GM12878 (cell line): ENCODE measurements around the gene SYDE2. TPM values are rescaled to one million over a fixed set of nuclear protein-coding genes. Genes with fewer than 3 reads are reported as not detected.

Experiments used
- ATAC-seq: fragments of 200-7000 bp; cut with Tn5 transposase; 3 replicates; pipeline ENCODE4 v1.9.1; 2020; ENCODE audit warnings: mild to moderate bottlenecking, moderate library complexity
- BruUV-seq: library from RNA; stranded (reverse); fragments of 400-500 nt; replicated peaks from 2 replicates; lab custom pipeline; 2021; lab: Mats Ljungman, UMichigan
- CTCF ChIA-PET: fragments of 300-600 bp; sonication (Branson Sonifier 250); formaldehyde crosslinking; extraction: SDS; loops from one replicate; lab custom pipeline; 2021; ENCODE audit warnings: inconsistent platforms; lab: Yijun Ruan, JAX
- POLR2A ChIA-PET: fragments of 350-600 bp; formaldehyde crosslinking; extraction: SDS; loops from one replicate; lab custom pipeline; 2021; ENCODE audit warnings: inconsistent platforms; lab: Charles Lee
- RAD21 ChIA-PET: fragments of 300-600 bp; sonication (Branson Sonifier 250); formaldehyde crosslinking; loops from one replicate; lab custom pipeline; 2023; ENCODE audit warnings: antibody characterized with exemption; ENCODE audit not compliant: unreplicated experiment; lab: Charles Lee
- SMC1A ChIA-PET: fragments of 300-600 bp; sonication (Branson Sonifier 250); formaldehyde crosslinking; loops from one replicate; lab custom pipeline; 2023; ENCODE audit not compliant: unreplicated experiment, uncharacterized antibody; lab: Charles Lee
- DNase-seq: peaks from one replicate; pipeline ENCODE4 v3.0.0-alpha.2; 2011; ENCODE audit warnings: low read depth, low spot score
- FAIRE-seq: peaks from 3 replicates; lab custom pipeline; 2011; peaks lifted over from hg19 to GRCh38; lab: Jason Lieb, UNC
- H2AFZ ChIP-seq: 2 replicates; pipeline ENCODE4 v1.6.0; 2011; ENCODE audit warnings: low read depth, low read length, control low read depth; ENCODE audit not compliant: control insufficient read depth
- H3K27ac ChIP-seq: 2 replicates; pipeline ENCODE4 v1.5.1; 2011; ENCODE audit warnings: control low read depth; ENCODE audit not compliant: control insufficient read depth, insufficient read depth
- H3K27me3 ChIP-seq, 2 experiments: replicated peaks in 1 of 2; 2 replicates each; pipeline versions ENCODE4 v1.6.0 to v1.6.1; 2011; ENCODE audit warnings: low read length in 1 of 2; ENCODE audit not compliant: control insufficient read depth in 2 of 2, insufficient read depth in 2 of 2
- H3K36me3 ChIP-seq, 2 experiments: 2 replicates each; pipeline ENCODE4 v1.5.1; 2011; ENCODE audit warnings: low read length in 1 of 2; ENCODE audit not compliant: control insufficient read depth in 2 of 2, insufficient read depth in 2 of 2
- H3K4me1 ChIP-seq: 2 replicates; pipeline ENCODE4 v1.6.1; 2011; ENCODE audit warnings: mild to moderate bottlenecking, low read length, moderate library complexity, mixed read lengths; ENCODE audit not compliant: control insufficient read depth, insufficient read depth
- H3K4me2 ChIP-seq: 2 replicates; pipeline ENCODE4 v1.6.0; 2011; ENCODE audit warnings: control low read depth; ENCODE audit not compliant: control insufficient read depth, insufficient read depth
- H3K4me3 ChIP-seq: fragments of 200-600 bp; sonication (generic); 2 replicates; pipeline ENCODE4 v1.5.1; 2016
- H3K79me2 ChIP-seq: 2 replicates; pipeline ENCODE4 v1.6.0; 2011; ENCODE audit warnings: low read length; ENCODE audit not compliant: control insufficient read depth, insufficient read depth
- H3K9ac ChIP-seq: 2 replicates; pipeline ENCODE4 v1.8.0; 2011; ENCODE audit warnings: low read length, control low read depth, mixed read lengths; ENCODE audit not compliant: control insufficient read depth, insufficient read depth
- H3K9me3 ChIP-seq: replicated peaks from 3 replicates; pipeline ENCODE4 v1.5.1; 2011; ENCODE audit warnings: mild to moderate bottlenecking, low read length; ENCODE audit not compliant: control insufficient read depth, insufficient read depth
- H4K20me1 ChIP-seq: 2 replicates; pipeline ENCODE4 v1.6.0; 2011; ENCODE audit not compliant: control insufficient read depth, insufficient read depth
- ATF2 ChIP-seq: IDR thresholded peaks from 2 replicates; pipeline ENCODE4 v1.6.1; 2012; ENCODE audit warnings: low read length, inconsistent platforms
- BMI1 ChIP-seq: fragments of 450-650 bp; IDR thresholded peaks from 2 replicates; pipeline ENCODE4 v1.6.1; 2016; ENCODE audit warnings: mild to moderate bottlenecking, moderate library complexity, borderline replicate concordance
- BRCA1 ChIP-seq: IDR thresholded peaks from 2 replicates; pipeline ENCODE4 v1.6.1; 2011; ENCODE audit warnings: low read depth, low read length, improper control_type of control experiment
- CBFB ChIP-seq: IDR thresholded peaks from 2 replicates; pipeline ENCODE4 v1.6.1; 2016; ENCODE audit warnings: antibody characterized with exemption, low read depth
- CBX5 ChIP-seq: sonication (generic); IDR thresholded peaks from 2 replicates; pipeline ENCODE4 v1.6.1; 2016; ENCODE audit warnings: low read depth, moderate library complexity, mild to moderate bottlenecking, inconsistent platforms
- KLF5 ChIP-seq: fragments of 450-650 bp; IDR thresholded peaks from 2 replicates; pipeline ENCODE4 v1.6.1; 2014; ENCODE audit warnings: mild to moderate bottlenecking; ENCODE audit not compliant: partially characterized antibody
- MXI1 ChIP-seq: fragments of 150-350 bp; IDR thresholded peaks from 2 replicates; pipeline ENCODE4 v1.6.1; 2011; ENCODE audit warnings: low read depth, mild to moderate bottlenecking, inconsistent platforms, low read length, improper control_type of control experiment
- NFIC ChIP-seq: IDR thresholded peaks from 2 replicates; pipeline ENCODE4 v1.6.1; 2012; ENCODE audit warnings: low read depth, mild to moderate bottlenecking, inconsistent platforms, low read length, moderate library complexity
- NR2F1 ChIP-seq: fragments of 450-650 bp; conservative IDR thresholded peaks from 2 replicates; pipeline ENCODE4 v1.6.1; 2017; ENCODE audit warnings: mild to moderate bottlenecking
- POU2F2 ChIP-seq: IDR thresholded peaks from 3 replicates; pipeline ENCODE4 v1.6.1; 2011; ENCODE audit warnings: low read depth, mild to moderate bottlenecking, low read length, borderline replicate concordance
- RB1 ChIP-seq: fragments of 450-650 bp; formaldehyde crosslinking; IDR thresholded peaks from 2 replicates; pipeline ENCODE4 v1.6.1; 2017; ENCODE audit warnings: mild to moderate bottlenecking, borderline replicate concordance
- RCOR1 ChIP-seq: conservative IDR thresholded peaks from 2 replicates; pipeline ENCODE4 v1.6.1; 2012; ENCODE audit warnings: low read depth, low read length, improper control_type of control experiment
- SP1 ChIP-seq: IDR thresholded peaks from one replicate; pipeline ENCODE4 v1.6.1; 2011; ENCODE audit warnings: low read depth, low read length
- SRF ChIP-seq, 2 experiments: IDR thresholded peaks; 2 replicates each; pipeline ENCODE4 v1.6.1; 2011; ENCODE audit warnings: low read depth in 2 of 2, low read length in 2 of 2, mild to moderate bottlenecking in 1 of 2, moderate library complexity in 1 of 2
- YY1 ChIP-seq: IDR thresholded peaks from 2 replicates; pipeline ENCODE4 v1.6.1; 2011; ENCODE audit warnings: low read depth, mild to moderate bottlenecking, low read length
- ZNF384 ChIP-seq: IDR thresholded peaks from 2 replicates; pipeline ENCODE4 v1.6.1; 2012; ENCODE audit warnings: low read depth, mild to moderate bottlenecking, low read length, improper control_type of control experiment, borderline replicate concordance
- in situ Hi-C: fragments of 300-500 bp; cut with MboI; formaldehyde crosslinking; loops from 9 replicates; pipeline ENCODE4 v1.14.3; 2018; ENCODE audit warnings: mixed read lengths
- intact Hi-C: fragments of 100-400 bp; cut with micrococcal nuclease; formaldehyde crosslinking; loops from one replicate; pipeline ENCODE4 v1.14.2; 2022; ENCODE audit not compliant: unreplicated experiment
- polyA plus RNA-seq, 11 experiments: library from polyadenylated mRNA; depleted of rRNA in 4 of 11; unstranded in 6 of 11; stranded (reverse) in 5 of 11; fragments of >200 nt; fragmentation: Nextera tagmentation in 4 of 11; fragmentation: Illumina TruSeq in 1 of 11; extraction: Ambion mirVana in 4 of 11; extraction: Trizol in 1 of 11; gene quantifications; 1 replicate in 1 of 11; 2 replicates in 10 of 11; pipeline versions ENCODE4 v1.2.1 to v1.2.3, GENCODE V29; 2011 to 2016; ENCODE audit warnings: inconsistent platforms in 2 of 11, missing spikeins in 2 of 11, low read depth in 1 of 11
- total RNA-seq, 4 experiments: library from RNA; depleted of rRNA in 3 of 4; stranded (reverse); fragments of >200 nt in 3 of 4; fragmentation: Illumina TruSeq in 1 of 4; extraction: Trizol in 1 of 4; gene quantifications; 2 replicates each; pipeline versions ENCODE4 v1.2.1 to v1.2.3, GENCODE V29; 2013 to 2021
- TF ChIP-seq, protein P1 (sequence below): IDR thresholded peaks from 2 replicates; pipeline ENCODE4 v1.6.1; 2012; ENCODE audit warnings: low read depth, low read length, improper control_type of control experiment
- TF ChIP-seq, protein P2 (sequence below): fragments of 450-650 bp; IDR thresholded peaks from 2 replicates; pipeline ENCODE4 v1.6.1; 2017; ENCODE audit warnings: mild to moderate bottlenecking, low read depth, inconsistent platforms; ENCODE audit not compliant: poor library complexity, severe bottlenecking

The SYDE2 gene
- total and polyA plus RNA-seq, 10 of the 15 experiments (the other 5 are each of a cell fraction or from before 2014, with no cell fraction given) = 0.37 to 4.1 (median 1.8) TPM; not detected in 1

DNA sequence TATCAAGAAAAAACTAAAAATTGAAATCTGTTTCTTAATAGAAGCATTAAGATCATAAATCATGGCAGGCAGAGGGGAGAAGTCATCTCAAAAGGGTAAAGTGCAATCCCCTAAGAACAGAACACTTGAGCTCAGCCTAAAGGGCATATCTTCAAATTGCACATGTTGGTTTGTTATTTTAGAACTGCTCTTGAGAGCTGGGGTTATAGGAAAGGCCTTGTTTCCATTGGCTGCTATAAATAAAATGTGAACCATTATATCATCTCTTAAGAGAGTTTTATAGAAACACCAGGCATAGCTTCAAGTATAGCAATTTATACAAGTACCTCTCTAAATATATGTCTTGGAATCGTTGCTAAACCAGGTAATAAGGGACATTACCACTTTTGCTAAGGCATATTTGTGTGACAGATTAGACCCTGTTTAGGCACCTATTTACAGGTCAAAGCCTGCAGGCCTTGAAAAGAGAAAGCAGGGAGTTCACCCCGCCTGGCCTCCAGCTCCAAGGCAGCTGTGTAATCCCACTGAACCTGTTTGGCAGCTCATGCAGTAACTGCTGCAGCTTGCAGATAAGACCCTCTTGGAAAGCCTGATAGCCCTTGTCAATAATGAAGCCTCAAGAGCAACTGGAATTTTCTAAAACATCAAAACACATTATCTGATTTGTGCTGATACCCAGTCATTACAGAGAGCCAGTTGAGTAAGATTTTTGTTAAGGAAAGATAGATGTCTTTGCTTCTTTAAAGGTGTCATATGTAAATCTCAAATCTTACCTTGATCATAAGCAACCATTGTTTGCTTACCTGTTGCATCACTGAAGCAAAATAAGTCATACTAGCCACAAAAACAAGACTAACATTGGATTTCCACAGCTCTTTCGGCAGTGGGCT lies 24.2 kb upstream of the SYDE2 start (continued):
- TF ChIP-seq, protein P1, sequence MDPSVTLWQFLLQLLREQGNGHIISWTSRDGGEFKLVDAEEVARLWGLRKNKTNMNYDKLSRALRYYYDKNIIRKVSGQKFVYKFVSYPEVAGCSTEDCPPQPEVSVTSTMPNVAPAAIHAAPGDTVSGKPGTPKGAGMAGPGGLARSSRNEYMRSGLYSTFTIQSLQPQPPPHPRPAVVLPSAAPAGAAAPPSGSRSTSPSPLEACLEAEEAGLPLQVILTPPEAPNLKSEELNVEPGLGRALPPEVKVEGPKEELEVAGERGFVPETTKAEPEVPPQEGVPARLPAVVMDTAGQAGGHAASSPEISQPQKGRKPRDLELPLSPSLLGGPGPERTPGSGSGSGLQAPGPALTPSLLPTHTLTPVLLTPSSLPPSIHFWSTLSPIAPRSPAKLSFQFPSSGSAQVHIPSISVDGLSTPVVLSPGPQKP = no peak
- TF ChIP-seq NFIC (no peak), RB1 (no peak), RCOR1 (no peak), ZNF384 (no peak), BRCA1 (no peak), POU2F2 (no peak), SRF (IDR thresholded peaks at IDR 0.05; ENCODE audit: low read depth in 2 of 2, low read length in 2 of 2) (no peak), MXI1 (no peak), SP1 (no peak)
- TF ChIP-seq, all 136 proteins: peak for 0

DNA sequence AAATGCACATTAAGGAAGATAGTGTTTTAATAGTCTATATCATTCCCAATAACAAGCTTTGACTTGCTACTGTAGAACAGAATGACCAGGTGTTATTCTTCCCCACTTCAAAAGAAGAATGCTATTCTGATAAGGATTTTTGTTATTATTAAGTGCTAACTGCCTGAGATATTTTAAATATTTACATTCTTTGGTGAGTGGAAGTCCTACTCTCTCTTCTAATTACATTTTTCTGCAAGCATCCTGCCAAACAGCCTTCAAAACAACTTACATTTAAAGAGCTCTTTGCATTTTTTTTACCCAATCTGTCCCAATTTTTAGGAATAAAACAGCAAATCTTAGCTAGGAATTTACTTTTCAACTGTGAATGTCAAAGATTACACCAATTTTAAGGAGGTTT lies 23.5 kb upstream of the SYDE2 start:
- no peak overlapping the region for H3K4me3 ChIP-seq
- RAD21 ChIA-PET = interaction anchor here (1.4 kb wide), 1 partner anchor 30 kb away, joined by 3 read pairs; no protein-coding TSS in a partner anchor
- BruUV-seq = no TSS peak
- no peaks in the 10 kb centered on the region for H4K20me1 ChIP-seq
- no peak for TF ChIP-seq CBFB
- no peak for TF ChIP-seq NR2F1
- TF ChIP-seq, protein P2, sequence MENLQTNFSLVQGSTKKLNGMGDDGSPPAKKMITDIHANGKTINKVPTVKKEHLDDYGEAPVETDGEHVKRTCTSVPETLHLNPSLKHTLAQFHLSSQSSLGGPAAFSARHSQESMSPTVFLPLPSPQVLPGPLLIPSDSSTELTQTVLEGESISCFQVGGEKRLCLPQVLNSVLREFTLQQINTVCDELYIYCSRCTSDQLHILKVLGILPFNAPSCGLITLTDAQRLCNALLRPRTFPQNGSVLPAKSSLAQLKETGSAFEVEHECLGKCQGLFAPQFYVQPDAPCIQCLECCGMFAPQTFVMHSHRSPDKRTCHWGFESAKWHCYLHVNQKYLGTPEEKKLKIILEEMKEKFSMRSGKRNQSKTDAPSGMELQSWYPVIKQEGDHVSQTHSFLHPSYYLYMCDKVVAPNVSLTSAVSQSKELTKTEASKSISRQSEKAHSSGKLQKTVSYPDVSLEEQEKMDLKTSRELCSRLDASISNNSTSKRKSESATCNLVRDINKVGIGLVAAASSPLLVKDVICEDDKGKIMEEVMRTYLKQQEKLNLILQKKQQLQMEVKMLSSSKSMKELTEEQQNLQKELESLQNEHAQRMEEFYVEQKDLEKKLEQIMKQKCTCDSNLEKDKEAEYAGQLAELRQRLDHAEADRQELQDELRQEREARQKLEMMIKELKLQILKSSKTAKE = no peak
- TF ChIP-seq CBX5 = no peak
- no peak for TF ChIP-seq BMI1
- no peak for TF ChIP-seq YY1
- no peak for TF ChIP-seq ATF2
- no peak for TF ChIP-seq KLF5
- SMC1A ChIA-PET = interaction anchor here (1.0 to 1.4 kb wide), 3 partner anchors 30 to 151 kb away, joined by 3 to 4 read pairs (median 3); no protein-coding TSS in a partner anchor
- no peak overlapping the region for H3K9ac ChIP-seq
- no peaks in the 10 kb centered on the region for H3K9me3 ChIP-seq
- no peaks in the 10 kb centered on the region for H3K79me2 ChIP-seq
- POLR2A ChIA-PET = no interaction called here
- no peaks in the 10 kb centered on the region for H3K4me1 ChIP-seq
- intact Hi-C loops (no loop called here), in situ Hi-C loops (no loop called here)
- ATAC-seq = no peak
- CTCF ChIA-PET = interaction anchor here (0.7 to 2.5 kb wide), 5 partner anchors 16 to 977 kb away, joined by 3 to 9 read pairs (median 3); no protein-coding TSS in a partner anchor
- no peak overlapping the region for H2AFZ ChIP-seq
- no peak for FAIRE-seq
- no peak for DNase-seq
- no peaks in the 10 kb centered on the region for H3K36me3 ChIP-seq
- H3K27ac ChIP-seq = no peak overlapping the region
- H3K27me3 ChIP-seq = no peaks in the 10 kb centered on the region
- no peak overlapping the region for H3K4me2 ChIP-seq
